Mucosa of gallbladder (tissue), 1 donor: ENCODE results near the gene CYSTM1. TPM values are rescaled to one million over a fixed set of nuclear protein-coding genes. Genes with fewer than 3 reads are reported as not detected.

Experiments used
- DNase-seq: peaks from one replicate; pipeline ENCODE4 v3.0.0-alpha.2; 2020; ENCODE audit warnings: low spot score
- total RNA-seq: library from RNA; stranded (reverse); gene quantifications from one replicate; pipeline ENCODE4 v1.2.1, GENCODE V29; 2021
- donor health status: DM: no; HTN: no; CAD: no.

The CYSTM1 gene
- total RNA-seq, 1 donor from 2014 or later, result 382 TPM

- DNase-seq, result no peak
Measured at GRCh38 chr5:140207250-140207964, 32.4 kb downstream of the CYSTM1 start.

DNA sequence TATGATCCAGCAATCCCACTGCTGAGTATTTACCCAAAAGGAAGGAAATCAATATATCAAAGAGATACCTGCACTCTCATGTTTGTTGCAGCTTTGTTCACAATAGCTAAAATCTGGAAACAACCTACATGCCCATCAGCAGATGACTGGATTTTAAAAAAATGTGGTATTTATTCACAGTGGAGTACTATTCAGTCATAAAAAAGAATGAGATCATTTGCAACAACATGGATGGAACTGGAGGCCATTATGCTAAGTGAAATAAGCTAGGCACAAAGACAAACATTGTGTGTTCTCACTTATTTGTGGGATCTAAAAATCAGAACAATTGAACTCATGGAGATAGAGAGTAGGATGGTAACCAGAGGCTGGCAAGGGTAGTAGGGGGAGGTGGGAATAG lies 33.1 kb downstream of the CYSTM1 start:
- DNase-seq, result no peak

GRCh38 chr5:140213370-140213983 lies 38.5 kb downstream of the CYSTM1 start:
- DNase-seq, result no peak

GRCh38 chr5:140214831-140215230 lies 39.8 kb downstream of the CYSTM1 start:
- no peak for DNase-seq

- no peak for DNase-seq
Measured at GRCh38 chr5:140215276-140215675, 40.3 kb downstream of the CYSTM1 start.

DNA sequence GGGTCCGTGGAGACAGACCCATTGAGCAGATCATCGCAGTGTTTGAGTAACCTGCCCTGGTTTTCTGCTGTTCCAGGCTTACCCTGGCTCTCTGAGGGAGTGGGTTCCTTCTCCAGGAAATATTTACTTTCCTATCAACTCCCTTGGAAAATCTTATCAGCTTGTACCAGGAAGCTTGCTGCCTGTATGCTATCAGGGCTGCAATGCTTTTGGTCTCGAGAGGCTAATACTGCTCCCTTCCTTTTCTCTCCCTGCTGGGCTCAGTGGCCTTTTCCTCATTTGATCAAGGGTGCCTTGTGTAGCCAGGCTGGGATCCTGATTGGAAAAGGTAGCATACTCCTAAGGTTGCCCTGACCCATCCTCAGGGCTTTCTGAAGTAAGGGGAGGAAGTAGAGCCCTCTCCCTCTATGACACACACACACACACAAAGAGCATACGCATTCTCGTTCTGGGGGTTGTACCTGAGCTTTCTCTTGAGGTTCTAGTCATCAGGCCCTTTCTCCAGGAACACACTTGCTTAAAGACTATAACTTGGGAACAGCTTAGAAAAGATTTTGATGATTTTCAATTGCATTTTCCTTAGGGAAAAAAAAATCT lies 41.6 kb downstream of the CYSTM1 start:
- DNase-seq, result no peak

GRCh38 chr5:140217299-140218026 lies 42.5 kb downstream of the CYSTM1 start:
- no peak for DNase-seq

DNA sequence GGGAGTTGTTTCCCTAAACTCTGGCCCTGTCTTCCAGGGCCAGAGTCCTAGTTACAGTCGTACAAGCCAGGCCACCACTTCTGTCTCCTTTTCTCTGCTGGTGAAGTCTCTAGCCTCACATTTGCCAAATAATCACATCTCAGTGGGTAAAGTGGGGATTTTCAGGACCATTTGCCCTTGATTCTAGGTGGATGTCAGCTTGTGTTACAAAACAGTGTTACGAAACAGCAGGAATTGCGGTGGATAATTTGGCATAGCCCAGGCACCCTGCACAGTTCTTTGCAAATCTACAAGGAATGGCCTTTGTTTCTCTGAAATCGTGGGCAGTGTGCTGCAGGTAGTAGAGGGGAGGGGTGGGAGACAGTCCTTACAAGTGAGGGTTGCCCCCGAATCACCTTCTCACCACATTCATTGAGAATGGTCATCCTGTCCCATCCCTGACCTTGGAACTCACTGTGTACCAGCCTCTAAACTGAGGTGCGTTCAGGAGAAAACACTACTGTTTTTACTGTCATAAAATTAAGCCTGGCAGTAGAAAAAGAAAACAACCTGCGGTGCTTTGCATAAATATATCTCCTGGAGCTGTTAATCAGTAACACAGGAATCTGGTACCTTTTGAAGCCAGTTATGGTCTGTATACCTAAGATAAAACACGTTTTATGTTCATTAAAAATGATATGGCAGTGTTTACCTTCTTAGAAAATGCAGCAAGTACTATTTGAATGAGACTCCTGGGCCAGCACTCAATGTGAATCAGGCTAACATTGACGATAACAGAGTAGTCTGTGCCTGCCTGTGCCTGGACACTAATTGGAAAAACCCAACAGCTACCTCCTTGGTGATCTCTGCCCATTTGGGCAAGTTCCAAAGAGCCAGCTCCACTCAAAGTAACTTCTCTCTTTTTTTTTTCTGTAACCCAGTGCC lies 44.3 kb downstream of the CYSTM1 start:
- DNase-seq, result peak; percentile 89

DNA sequence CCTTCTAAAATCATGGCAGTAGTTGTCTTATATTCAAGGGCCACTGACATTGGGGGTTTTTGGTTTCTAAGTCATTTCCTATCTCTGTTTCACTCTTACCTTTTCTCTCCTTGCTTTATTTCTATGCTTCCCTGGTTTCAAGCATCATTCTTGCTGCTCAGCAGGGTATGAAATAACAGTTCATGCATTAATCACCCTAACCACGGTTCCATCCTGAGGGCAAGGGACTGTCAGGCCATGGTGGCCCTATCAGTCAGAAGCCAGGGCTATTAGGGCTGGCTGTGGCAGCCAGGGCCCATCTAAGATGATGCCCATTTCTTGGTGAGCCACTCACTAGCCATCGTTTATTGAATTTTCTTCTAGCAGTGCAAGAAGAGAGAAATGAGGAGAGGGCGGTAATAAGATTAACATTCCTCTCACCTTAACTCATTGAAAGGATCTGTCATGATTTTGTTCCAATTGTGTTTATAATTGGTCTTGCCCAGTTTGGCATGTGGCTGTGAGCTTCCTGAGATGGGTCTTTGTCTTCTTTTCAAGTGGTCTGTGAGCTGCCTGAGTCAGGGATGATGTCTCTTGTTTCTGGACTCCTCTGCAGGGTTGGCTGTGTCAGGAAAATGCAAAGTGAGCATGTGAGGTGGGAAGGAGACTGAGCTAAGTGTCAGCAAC lies 45.2 kb downstream of the CYSTM1 start:
- DNase-seq, result no peak

- DNase-seq, result no peak
Measured at GRCh38 chr5:140220698-140221064, 45.7 kb downstream of the CYSTM1 start.

GRCh38 chr5:140221697-140222223 lies 46.8 kb downstream of the CYSTM1 start:
- DNase-seq, result no peak

DNA sequence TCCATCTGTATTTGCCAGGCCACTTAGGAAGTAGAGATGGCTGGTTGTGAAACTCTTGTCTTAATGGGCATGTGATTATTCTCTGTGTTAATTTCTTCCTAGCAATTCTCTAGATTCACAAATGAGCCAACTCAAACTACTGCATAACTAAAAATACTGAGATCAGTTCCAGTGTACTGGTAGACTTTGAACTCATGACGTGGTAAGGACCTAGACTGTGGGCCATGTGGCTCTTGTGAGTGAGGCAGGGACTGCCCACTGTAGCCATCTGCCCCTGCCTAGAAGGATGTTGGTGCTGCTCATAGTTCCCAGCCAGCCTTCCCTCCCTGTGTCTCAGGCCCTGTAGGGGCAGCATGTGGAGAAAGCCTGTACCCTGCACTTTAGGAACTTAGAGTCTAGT lies 47.4 kb downstream of the CYSTM1 start:
- DNase-seq, result no peak

DNA sequence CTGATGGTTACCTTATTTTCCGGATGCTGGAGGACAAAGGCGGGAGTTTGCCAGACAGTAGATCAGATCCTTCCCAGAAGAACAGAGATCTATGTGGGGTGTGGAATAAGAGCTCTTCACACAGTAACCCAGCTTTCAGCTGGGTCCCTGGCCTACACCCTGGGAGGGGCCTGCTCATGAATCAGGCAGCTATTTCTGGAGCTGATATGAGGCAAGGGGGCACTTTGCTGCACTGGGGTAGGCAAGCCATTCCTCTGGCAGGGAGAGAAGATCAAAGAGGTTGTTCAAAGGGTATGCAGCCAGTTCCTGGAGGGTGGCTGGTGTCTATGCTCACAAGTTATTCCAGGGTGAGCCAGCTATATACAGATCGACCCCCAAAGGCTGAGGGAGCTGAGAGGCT lies 48.6 kb downstream of the CYSTM1 start:
- no peak for DNase-seq

DNA sequence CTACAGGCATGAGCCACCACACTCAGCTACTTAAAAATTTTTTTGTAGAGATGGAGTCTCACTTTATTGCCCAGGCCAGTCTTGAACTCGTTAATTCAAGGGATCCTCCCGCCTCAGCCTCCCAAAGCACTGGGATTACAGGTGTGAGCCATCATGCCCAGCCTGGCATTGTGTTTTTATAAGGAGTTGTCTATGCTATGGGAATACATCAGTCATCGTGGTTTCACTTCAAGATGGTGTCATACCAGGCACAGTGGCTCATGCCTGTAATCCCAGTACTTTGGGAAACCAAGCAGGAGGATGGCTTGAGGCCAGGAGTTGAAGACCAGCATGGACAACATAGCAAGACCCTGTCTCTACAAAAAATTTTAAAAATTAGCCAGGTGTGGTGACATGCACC lies 49.7 kb downstream of the CYSTM1 start:
- no peak for DNase-seq

DNA sequence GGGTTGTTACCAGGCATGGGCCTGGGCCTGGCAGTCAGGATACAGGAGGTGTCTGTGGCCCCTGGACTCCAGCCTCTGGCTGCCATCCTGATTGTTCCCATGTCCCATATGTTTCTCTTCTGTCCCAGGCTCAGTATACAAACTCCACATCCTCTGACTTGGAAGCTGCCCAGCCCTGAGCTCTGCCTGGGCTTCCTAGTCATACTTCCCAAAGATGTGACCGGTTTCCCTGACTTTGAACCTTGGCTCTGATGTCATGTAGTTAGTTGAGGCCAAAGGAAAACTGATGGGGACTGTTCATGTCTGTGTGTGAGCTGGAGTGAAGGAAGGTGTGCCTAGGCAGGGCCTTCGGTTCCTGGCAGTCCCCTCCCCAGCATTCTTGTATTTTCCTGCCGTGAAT lies 50.4 kb downstream of the CYSTM1 start:
- no peak for DNase-seq

DNA sequence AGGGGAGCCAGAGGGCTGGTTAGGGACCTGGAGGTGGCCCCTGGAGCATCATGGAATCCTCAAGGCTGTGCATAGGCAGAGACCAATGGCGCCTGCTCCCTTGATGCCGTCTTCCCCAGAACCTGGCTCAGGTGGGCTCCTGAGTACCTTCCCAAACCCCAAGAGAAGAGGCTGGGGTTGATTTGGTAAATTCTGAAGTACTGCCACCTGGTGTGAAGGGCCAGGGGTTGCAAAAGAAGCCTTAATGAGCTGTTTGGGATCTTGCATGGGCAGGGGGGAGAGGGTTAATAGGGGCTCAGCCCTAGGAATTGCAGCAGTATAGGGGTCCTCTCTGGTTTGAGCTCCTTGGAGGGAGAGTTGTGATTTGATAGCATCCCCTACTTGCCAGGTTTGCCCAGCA lies 52.1 kb downstream of the CYSTM1 start:
- DNase-seq, result no peak

- DNase-seq, result peak; percentile 51
Measured at GRCh38 chr5:140228364-140228837, 53.4 kb downstream of the CYSTM1 start.

- DNase-seq, result no peak
Measured at GRCh38 chr5:140230373-140230772, 55.4 kb downstream of the CYSTM1 start.

DNA sequence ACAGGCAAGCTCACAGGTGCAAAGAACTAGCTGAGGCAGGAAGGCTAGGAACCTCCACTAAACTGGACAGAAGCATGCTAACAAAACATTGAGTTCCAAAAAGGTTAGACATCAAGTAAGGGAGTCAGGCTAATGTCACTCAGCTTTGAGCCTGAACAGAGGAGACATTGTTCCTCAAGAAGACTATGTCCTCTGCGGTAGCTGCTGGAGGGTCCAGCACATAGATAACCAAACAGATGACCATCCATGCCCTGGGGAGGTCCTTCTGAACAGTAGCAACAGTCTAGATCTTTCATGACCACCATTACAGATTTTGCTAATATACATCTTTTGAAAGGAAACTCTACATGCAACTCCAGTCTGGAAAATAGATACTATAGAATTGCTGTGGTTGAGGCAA lies 57.7 kb downstream of the CYSTM1 start:
- no peak for DNase-seq

DNA sequence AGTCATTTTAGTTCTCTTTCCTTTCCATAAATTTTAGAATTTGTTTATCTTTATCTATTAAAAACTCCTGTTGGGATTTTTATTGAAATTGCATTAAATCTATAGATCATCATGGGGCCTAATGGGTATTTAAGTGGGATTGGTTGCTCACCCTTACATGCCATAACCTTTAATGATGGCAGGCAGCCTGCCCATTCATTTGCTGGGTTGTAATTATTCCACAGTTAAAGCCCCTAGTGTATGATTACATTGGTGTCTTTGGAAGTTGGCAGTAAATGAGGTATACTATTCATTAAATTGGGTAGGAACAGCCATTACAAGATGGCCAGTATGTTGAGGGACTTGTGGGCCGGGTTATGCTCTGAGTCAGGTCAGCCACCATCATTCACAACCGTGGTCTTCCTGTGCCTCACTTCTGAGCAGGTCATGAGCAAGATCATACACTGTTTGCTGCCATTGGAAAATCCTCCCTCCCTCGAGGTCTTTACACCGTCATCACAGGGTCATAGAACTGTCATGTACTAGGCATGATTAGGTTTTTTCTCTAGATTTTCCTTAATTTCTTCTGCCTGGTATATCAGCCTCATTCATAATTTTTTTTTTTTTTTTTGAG lies 59.5 kb downstream of the CYSTM1 start:
- no peak for DNase-seq
